NCI-H128 (cell line): ENCODE data around the gene SLC41A1.
"Not testable (repeated sequence)": the region's sequence is repeated elsewhere in the genome, so short reads cannot be mapped to it uniquely, and the experiment has no call there.

Experiments used
- DNase-seq: peaks from one replicate; lab custom pipeline; 2025; ENCODE audit not compliant: unreplicated experiment; lab: John Stamatoyannopoulos, UW

Gene SLC41A1

GRCh38 chr1:205823260-205823659, 10.3 kb upstream of the SLC41A1 start:
- DNase-seq: not testable (repeated sequence)

DNA sequence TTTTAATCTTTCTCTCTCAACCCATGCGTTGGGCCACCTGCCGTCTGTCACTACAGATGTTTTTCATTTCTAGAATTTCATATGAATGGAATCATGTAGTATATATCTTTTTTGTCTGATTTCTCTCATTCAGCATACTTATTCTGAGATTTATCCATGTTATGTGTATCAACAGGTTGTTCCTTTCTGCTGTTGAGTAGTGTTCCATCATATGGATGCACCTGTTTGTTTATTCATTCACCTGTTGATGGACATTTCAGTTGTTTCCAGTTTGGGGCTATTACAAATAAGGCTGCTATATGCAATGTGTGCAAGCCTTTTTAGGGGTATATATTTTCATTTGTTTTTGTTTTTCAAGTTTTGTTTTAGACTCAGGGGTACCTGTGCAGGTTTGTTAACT, 9.4 kb upstream of the SLC41A1 start:
- no peak for DNase-seq

GRCh38 chr1:205817988-205818387, 5.0 kb upstream of the SLC41A1 start:
- DNase-seq: no peak

DNA sequence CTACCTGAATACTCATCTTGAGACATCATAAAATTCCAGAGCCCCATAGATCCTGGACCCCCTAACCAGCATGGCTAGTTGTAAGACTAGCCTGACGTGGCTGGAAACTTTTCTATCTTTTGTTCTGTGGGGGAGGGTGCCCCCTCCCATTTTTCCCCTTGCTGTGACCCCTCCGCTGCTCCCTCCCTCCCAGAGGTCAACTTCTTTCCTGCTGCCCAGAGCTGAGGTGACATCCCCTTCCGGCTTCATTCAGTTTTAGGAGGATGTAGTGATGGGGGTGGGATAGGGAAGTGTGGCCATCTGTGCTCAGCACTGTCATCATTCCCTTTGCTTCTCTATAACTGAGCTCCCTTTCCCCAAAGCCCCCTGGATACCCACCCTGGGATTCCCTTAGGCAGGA, 4.4 kb upstream of the SLC41A1 start:
- DNase-seq: no peak

- DNase-seq: no peak
These were observed 709 bp upstream of the SLC41A1 start for GRCh38 chr1:205813755-205814058.

- no peak for DNase-seq
These were observed 624 bp downstream of the SLC41A1 start for GRCh38 chr1:205812271-205812877.

- no peak for DNase-seq
These were observed 1.3 kb downstream of the SLC41A1 start for GRCh38 chr1:205811660-205812059.

GRCh38 chr1:205810448-205811157, 2.4 kb downstream of the SLC41A1 start:
- no peak for DNase-seq

DNA sequence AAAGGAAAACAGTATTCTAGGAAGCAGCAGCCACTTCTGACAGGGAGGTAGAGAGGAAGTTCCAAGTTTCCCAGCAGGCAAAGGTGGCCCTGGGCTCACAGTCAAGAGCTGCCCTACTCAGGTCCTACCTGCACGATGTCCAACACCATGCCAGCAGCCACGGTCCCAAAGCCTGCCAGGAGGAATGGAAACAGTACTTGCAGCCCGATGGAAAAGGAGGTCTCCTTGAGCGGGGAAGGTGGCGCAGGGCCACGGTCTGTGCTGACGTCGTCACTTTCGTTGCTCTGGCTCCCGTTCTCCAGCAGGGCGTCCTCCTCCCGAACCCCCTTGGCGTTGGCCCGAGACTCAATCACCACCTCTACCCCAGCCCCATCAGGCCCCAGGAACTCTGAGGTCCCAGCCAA, 3.1 kb downstream of the SLC41A1 start:
- no peak for DNase-seq

- no peak for DNase-seq
These were observed 3.5 kb downstream of the SLC41A1 start for GRCh38 chr1:205809469-205809868.

- no peak for DNase-seq
These were observed 7.8 kb downstream of the SLC41A1 start for GRCh38 chr1:205805082-205805711.

GRCh38 chr1:205804605-205805004, 8.4 kb downstream of the SLC41A1 start:
- no peak for DNase-seq

DNA sequence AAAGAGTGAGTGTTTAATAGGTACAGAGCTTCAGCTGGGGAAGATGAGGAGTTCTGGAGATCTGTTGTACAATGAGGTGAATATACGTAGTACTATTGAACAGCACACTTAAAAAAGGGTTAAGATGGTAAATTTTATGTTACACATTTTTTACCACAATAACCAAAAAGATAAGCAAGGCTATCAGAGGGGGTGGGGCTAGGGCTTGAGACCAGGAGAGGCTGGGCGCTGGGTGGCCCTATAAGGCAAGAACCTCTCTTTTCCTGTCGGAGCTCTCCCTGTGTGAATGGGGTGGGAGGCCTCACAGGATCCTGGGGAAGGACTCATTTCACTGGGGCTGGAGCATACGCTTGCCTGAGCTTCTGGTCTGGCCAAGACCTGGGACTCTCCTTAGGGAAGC, 9.0 kb downstream of the SLC41A1 start:
- no peak for DNase-seq

DNA sequence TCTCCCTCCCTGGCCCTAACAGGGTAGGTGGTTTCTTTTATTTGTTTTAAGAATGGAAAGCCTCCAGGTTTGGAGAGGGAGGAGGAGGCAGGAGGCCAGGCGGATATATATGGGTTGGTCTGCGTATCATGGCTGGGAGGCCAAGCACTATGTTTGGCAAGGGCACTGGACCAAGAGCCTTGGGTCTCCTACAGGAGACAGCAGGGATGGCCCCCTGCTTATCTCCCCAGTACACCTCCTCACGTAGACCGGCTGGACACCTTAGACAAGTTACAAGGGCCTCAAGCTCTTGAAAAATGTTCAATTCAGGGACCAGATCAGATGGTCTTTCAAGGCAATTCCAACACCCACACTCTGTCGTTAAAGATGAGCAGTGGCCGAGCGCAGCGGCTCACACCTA, 10.9 kb downstream of the SLC41A1 start:
- no peak for DNase-seq

DNA sequence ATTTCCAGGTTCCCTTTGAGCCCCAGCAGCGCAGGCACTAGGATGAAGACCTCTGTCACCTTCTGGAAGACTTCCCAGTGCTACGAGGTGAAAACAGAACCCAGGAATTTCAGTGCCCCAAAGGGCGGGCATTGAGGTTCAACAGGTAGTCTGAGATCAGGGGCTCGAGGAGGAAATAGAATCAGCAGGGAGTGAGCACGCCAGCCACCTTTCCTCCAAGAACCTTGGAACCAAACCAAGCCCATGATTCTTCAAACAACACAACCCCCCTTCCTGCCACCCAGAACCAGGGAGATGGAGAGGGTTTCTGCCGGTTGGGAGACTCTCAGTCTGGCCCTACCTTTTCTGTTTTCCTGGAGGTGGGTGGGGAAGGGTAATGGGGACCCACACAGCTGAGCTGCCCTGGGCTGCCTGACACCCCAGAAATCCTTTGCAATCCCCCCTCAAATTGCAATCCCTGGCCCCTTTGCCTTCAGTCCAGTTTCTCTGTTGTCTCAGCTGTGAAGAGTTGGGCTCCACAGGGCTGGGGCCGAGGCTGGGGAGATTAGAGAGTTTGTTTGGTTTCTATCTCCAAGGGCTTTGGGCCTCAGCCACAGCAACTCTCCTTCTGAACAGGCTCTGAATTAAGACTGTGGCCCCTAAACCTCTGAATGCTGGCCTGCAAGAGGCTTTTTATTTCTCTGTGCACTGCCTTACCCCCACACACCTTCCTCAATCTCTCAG, 11.9 kb downstream of the SLC41A1 start:
- DNase-seq: no peak

DNA sequence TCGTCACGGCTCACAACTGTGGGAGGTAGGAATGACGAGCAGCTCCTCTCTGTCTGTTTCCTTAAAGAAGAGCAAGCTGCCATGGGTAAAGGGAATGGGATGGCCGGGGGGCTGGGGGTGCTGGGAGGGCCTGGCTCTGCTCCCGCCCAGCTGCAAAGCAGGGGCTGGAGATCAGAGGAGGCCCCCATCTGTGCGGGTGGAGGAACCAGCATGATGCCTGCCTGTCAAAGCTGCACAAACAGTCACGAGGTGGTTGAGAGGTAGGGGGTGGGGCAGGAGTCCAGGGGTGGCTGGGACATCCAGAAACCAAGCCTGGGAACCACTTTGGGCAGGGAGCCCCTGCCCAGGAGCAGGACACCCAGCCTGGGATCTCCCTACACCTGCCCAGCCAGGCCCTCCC, 12.6 kb downstream of the SLC41A1 start:
- no peak for DNase-seq

DNA sequence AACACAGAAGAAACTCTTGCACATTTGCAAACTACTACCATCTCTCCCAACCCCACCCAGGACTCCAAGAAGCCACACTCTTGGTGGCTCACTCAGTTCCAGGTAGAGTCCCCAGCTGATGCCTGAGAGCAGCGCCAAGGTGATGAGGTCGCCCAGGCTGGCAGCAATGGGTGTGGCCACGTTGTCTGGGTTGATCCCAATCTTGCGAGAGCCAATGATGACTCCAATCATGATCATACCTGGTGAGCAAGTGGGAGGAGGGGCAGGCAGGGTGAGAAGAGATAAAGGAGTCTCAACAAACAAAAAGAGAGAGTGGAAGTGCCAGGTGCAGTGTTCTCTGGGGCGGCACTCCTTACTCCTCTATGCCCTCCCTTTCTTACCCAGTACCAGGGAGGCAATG, 14.4 kb downstream of the SLC41A1 start:
- DNase-seq: no peak

- no peak for DNase-seq
These were observed 15.8 kb downstream of the SLC41A1 start for GRCh38 chr1:205797168-205797567.

- no peak for DNase-seq
These were observed 18.8 kb downstream of the SLC41A1 start for GRCh38 chr1:205794011-205794730.

- DNase-seq: no peak
These were observed 19.9 kb downstream of the SLC41A1 start for GRCh38 chr1:205792961-205793673.

- DNase-seq: no peak
These were observed 20.5 kb downstream of the SLC41A1 start for GRCh38 chr1:205792481-205792881.
